HepG2 (cell line): ENCODE measurements around the gene BBC3. TPM values are rescaled to one million over a fixed set of nuclear protein-coding genes. Genes with fewer than 3 reads are reported as not detected.

ENCODE experiments used
- CEBPG ChIP-seq: IDR thresholded peaks from 2 replicates; pipeline ENCODE4 v1.6.1; 2016
- CREM ChIP-seq, 2 experiments: sonication (generic) in 1 of 2; formaldehyde crosslinking in 1 of 2; IDR thresholded peaks; 2 replicates each; pipeline versions ENCODE4 v1.4.0 to v1.6.1; 2016 to 2020; ENCODE audit warnings: antibody characterized with exemption in 1 of 2, mild to moderate bottlenecking in 1 of 2, missing genetic modification reagents in 1 of 2
- HNRNPH1 ChIP-seq: fragments of 200-400 bp; formaldehyde crosslinking; optimal IDR thresholded peaks from 2 replicates; pipeline ENCODE3; 2017; ENCODE audit warnings: mild to moderate bottlenecking, low read depth, low read length
- ISX ChIP-seq: sonication (generic); formaldehyde crosslinking; conservative IDR thresholded peaks from 2 replicates; pipeline ENCODE4 v1.5.0; 2020; ENCODE audit warnings: missing genetic modification reagents
- NONO ChIP-seq, 2 experiments: fragments of 450-650 bp in 1 of 2; sonication (generic) in 1 of 2; formaldehyde crosslinking in 1 of 2; IDR thresholded peaks in 1 of 2; conservative IDR thresholded peaks in 1 of 2; 2 replicates each; pipeline versions ENCODE4 v1.6.1 to v1.8.0; 2017 to 2022; ENCODE audit warnings: mild to moderate bottlenecking in 1 of 2, missing genetic modification reagents in 1 of 2, moderate library complexity in 1 of 2
- RBFOX2 ChIP-seq: fragments of 200-400 bp; formaldehyde crosslinking; IDR thresholded peaks from 2 replicates; pipeline ENCODE4 v1.6.1; 2017; ENCODE audit warnings: low read depth, mild to moderate bottlenecking, low read length
- SIX4 ChIP-seq: sonication (generic); formaldehyde crosslinking; IDR thresholded peaks from 2 replicates; pipeline ENCODE4 v1.4.0; 2020; ENCODE audit warnings: missing genetic modification reagents
- SNAI1 ChIP-seq: sonication (generic); formaldehyde crosslinking; IDR thresholded peaks from 2 replicates; pipeline ENCODE4 v1.5.0; 2020; ENCODE audit warnings: mild to moderate bottlenecking, missing genetic modification reagents, borderline replicate concordance
- SOX5 ChIP-seq: IDR thresholded peaks from 2 replicates; pipeline ENCODE4 v1.6.1; 2016; ENCODE audit warnings: borderline replicate concordance
- SP4 ChIP-seq: sonication (generic); formaldehyde crosslinking; IDR thresholded peaks from 2 replicates; pipeline ENCODE4 v1.8.1; 2023; ENCODE audit warnings: mild to moderate bottlenecking, missing genetic modification reagents
- YEATS4 ChIP-seq: sonication (generic); formaldehyde crosslinking; IDR thresholded peaks from 2 replicates; pipeline ENCODE4 v1.4.0; 2020; ENCODE audit warnings: missing genetic modification reagents, borderline replicate concordance
- ZNF205 ChIP-seq: IDR thresholded peaks from 2 replicates; pipeline ENCODE4 v1.6.1; 2018; ENCODE audit warnings: missing biosample characterization, missing genetic modification reagents
- ZNF335 ChIP-seq: sonication (generic); formaldehyde crosslinking; IDR thresholded peaks from 2 replicates; pipeline ENCODE4 v1.4.0; 2020; ENCODE audit warnings: missing genetic modification reagents
- ZNF619 ChIP-seq: sonication (generic); formaldehyde crosslinking; IDR thresholded peaks from 2 replicates; pipeline ENCODE4 v1.4.0; 2020; ENCODE audit warnings: mild to moderate bottlenecking, missing genetic modification reagents
- polyA plus RNA-seq, 8 experiments: library from polyadenylated mRNA; depleted of rRNA in 3 of 8; stranded (reverse) in 7 of 8; unstranded in 1 of 8; fragments of >200 nt; fragmentation: Illumina TruSeq in 4 of 8; extraction: Trizol in 4 of 8; gene quantifications; 2 replicates each; pipeline versions ENCODE4 v1.2.1 to v1.2.3, GENCODE V29; 2011 to 2016; ENCODE audit warnings: low read depth in 4 of 8, missing spikeins in 1 of 8, mixed read lengths in 1 of 8; ENCODE audit not compliant: insufficient read depth in 1 of 8
- total RNA-seq, 5 experiments: library from RNA; depleted of rRNA; stranded (reverse); fragments of >200 nt; fragmentation: Illumina TruSeq; extraction: Trizol; gene quantifications; 2 replicates each; pipeline ENCODE4 v1.2.3, GENCODE V29; 2016; ENCODE audit warnings: low read depth in 1 of 5
- TF ChIP-seq, protein P1 (sequence below), 2 experiments: fragments of 450-650 bp in 1 of 2; sonication (generic) in 1 of 2; formaldehyde crosslinking; IDR thresholded peaks; 2 replicates each; pipeline versions ENCODE4 v1.5.0 to v1.8.0; 2020 to 2022; ENCODE audit warnings: mild to moderate bottlenecking in 1 of 2, missing genetic modification reagents in 1 of 2
- TF ChIP-seq, protein P2 (sequence below): IDR thresholded peaks from 2 replicates; pipeline ENCODE4 v1.6.1; 2016; ENCODE audit warnings: missing compliant biosample characterization, missing genetic modification reagents, borderline replicate concordance
- TF ChIP-seq, protein P3 (sequence below): sonication (generic); formaldehyde crosslinking; IDR thresholded peaks from 2 replicates; pipeline ENCODE4 v1.4.0; 2020; ENCODE audit warnings: missing genetic modification reagents, borderline replicate concordance
- TF ChIP-seq, protein P4 (sequence below), 2 experiments: sonication (generic) in 1 of 2; formaldehyde crosslinking in 1 of 2; IDR thresholded peaks; 2 replicates each; pipeline versions ENCODE4 v1.5.1 to v1.6.1; 2011 to 2020; ENCODE audit warnings: borderline replicate concordance in 1 of 2, low read depth in 1 of 2, low read length in 1 of 2, mild to moderate bottlenecking in 1 of 2, missing genetic modification reagents in 1 of 2, moderate library complexity in 1 of 2
- TF ChIP-seq, protein P5 (sequence below): sonication (generic); formaldehyde crosslinking; IDR thresholded peaks from 2 replicates; pipeline ENCODE4 v1.4.0; 2020; ENCODE audit warnings: missing genetic modification reagents

Gene BBC3
- total and polyA plus RNA-seq, 2 of the 13 experiments (the other 11 are each of a cell fraction or from before 2014, with no cell fraction given) = 6.1 to 8.8 TPM

DNA sequence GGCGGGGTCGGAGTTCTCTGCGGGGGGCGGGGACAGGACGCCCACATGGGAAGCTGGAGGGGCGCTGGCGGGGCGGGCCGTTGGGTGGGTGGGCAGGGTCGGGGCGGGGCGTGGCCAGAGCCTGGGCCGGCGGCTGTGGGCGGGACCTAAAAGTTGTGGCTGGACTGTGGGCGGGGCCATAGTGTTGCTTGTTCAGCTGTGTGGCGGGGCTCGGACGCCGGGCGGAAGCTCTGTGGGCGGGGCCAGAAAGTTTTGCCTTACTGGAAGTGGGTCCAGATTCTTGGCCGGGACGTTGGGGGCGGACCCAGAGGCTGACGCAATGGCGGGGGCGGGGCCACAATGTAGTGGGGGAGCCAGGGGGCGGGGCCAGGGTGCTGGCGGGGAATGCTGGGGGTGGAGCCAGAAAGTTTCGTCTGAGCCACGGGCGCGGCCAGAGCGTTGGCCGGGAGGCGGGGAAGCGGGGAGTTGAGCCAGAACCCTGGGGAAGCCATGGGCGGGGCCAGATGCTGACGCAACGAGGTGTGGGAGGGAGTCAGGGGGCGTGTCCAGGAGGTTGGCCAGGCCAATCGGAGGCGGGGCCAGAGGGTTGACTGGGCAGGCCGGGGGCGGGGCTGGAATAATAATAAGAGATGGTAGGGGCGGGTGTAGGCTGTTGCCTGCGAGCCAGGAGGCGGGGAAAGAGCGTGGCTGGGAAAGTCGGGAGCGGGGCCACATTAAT lies 25.9 kb upstream of the BBC3 start (continued):
- peak; percentile 46; the same call in 1 of the 2 replicates for TF ChIP-seq RBFOX2
- no peak; the same call in 1 of the 2 replicates for TF ChIP-seq CREM (IDR thresholded peaks at IDR 0.05)
- no peak for TF ChIP-seq CREM (CRISPR knock-in tag; IDR thresholded peaks at IDR 0.05)
- no peak for TF ChIP-seq SIX4 (CRISPR knock-in tag)
- no peak for TF ChIP-seq ISX (CRISPR knock-in tag)
- TF ChIP-seq ZNF335 (CRISPR knock-in tag) = no peak
- no peak for TF ChIP-seq ZNF205
- TF ChIP-seq HNRNPH1 = no peak
- TF ChIP-seq SOX5 (CRISPR knock-in tag) = no peak
- TF ChIP-seq, protein P1, sequence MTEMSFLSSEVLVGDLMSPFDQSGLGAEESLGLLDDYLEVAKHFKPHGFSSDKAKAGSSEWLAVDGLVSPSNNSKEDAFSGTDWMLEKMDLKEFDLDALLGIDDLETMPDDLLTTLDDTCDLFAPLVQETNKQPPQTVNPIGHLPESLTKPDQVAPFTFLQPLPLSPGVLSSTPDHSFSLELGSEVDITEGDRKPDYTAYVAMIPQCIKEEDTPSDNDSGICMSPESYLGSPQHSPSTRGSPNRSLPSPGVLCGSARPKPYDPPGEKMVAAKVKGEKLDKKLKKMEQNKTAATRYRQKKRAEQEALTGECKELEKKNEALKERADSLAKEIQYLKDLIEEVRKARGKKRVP (CRISPR knock-in tag; IDR thresholded peaks at IDR 0.05) = peak in 1 of 2 experiments; percentile 90; a peak in 2 of 4 replicates
- no peak for TF ChIP-seq NONO (IDR thresholded peaks at IDR 0.05)
- TF ChIP-seq NONO (CRISPR knock-in tag; conservative IDR thresholded peaks at IDR 0.05) = no peak
- peak; percentile 89 for TF ChIP-seq SP4 (CRISPR knock-in tag)
- TF ChIP-seq ZNF619 = no peak
- TF ChIP-seq CEBPG = peak; percentile 88
- TF ChIP-seq, protein P2, sequence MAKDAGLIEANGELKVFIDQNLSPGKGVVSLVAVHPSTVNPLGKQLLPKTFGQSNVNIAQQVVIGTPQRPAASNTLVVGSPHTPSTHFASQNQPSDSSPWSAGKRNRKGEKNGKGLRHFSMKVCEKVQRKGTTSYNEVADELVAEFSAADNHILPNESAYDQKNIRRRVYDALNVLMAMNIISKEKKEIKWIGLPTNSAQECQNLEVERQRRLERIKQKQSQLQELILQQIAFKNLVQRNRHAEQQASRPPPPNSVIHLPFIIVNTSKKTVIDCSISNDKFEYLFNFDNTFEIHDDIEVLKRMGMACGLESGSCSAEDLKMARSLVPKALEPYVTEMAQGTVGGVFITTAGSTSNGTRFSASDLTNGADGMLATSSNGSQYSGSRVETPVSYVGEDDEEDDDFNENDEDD = 0 out of 2 replicates have a peak, but pooled peaks have one; percentile 3
- TF ChIP-seq, protein P3, sequence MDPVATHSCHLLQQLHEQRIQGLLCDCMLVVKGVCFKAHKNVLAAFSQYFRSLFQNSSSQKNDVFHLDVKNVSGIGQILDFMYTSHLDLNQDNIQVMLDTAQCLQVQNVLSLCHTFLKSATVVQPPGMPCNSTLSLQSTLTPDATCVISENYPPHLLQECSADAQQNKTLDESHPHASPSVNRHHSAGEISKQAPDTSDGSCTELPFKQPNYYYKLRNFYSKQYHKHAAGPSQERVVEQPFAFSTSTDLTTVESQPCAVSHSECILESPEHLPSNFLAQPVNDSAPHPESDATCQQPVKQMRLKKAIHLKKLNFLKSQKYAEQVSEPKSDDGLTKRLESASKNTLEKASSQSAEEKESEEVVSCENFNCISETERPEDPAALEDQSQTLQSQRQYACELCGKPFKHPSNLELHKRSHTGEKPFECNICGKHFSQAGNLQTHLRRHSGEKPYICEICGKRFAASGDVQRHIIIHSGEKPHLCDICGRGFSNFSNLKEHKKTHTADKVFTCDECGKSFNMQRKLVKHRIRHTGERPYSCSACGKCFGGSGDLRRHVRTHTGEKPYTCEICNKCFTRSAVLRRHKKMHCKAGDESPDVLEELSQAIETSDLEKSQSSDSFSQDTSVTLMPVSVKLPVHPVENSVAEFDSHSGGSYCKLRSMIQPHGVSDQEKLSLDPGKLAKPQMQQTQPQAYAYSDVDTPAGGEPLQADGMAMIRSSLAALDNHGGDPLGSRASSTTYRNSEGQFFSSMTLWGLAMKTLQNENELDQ = no peak
- TF ChIP-seq, protein P4, sequence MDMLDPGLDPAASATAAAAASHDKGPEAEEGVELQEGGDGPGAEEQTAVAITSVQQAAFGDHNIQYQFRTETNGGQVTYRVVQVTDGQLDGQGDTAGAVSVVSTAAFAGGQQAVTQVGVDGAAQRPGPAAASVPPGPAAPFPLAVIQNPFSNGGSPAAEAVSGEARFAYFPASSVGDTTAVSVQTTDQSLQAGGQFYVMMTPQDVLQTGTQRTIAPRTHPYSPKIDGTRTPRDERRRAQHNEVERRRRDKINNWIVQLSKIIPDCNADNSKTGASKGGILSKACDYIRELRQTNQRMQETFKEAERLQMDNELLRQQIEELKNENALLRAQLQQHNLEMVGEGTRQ (IDR thresholded peaks at IDR 0.05; ENCODE audit: low read depth, low read length) = no peak
- TF ChIP-seq, protein P4 (CRISPR knock-in tag; IDR thresholded peaks at IDR 0.05; ENCODE audit: borderline replicate concordance) = no peak
- no peak for TF ChIP-seq SNAI1 (CRISPR knock-in tag)
- TF ChIP-seq, protein P5, sequence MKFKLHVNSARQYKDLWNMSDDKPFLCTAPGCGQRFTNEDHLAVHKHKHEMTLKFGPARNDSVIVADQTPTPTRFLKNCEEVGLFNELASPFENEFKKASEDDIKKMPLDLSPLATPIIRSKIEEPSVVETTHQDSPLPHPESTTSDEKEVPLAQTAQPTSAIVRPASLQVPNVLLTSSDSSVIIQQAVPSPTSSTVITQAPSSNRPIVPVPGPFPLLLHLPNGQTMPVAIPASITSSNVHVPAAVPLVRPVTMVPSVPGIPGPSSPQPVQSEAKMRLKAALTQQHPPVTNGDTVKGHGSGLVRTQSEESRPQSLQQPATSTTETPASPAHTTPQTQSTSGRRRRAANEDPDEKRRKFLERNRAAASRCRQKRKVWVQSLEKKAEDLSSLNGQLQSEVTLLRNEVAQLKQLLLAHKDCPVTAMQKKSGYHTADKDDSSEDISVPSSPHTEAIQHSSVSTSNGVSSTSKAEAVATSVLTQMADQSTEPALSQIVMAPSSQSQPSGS (CRISPR knock-in tag) = 0 out of 2 replicates have a peak, but pooled peaks have one; percentile 11
- 0 out of 2 replicates have a peak, but pooled peaks have one; percentile 4 for TF ChIP-seq YEATS4 (CRISPR knock-in tag)
